Breast epithelium (tissue), 3 donors: Measurements from ENCODE around the gene USP32.
"Not testable (repeated sequence)": the region's sequence is repeated elsewhere in the genome, so short reads cannot be mapped to it uniquely, and the experiment has no call there.

Experiments
- CTCF ChIP-seq, 3 donors: fragments of 450-650 bp; IDR thresholded peaks; one replicate each; pipeline ENCODE4 v1.5.1; 2016 to 2017; ENCODE audit warnings: antibody characterized with exemption in 3 of 3, mild to moderate bottlenecking in 3 of 3, moderate library complexity in 3 of 3
- POLR2AphosphoS5 ChIP-seq, 3 donors: sonication (generic); formaldehyde crosslinking; IDR thresholded peaks; one replicate each; pipeline ENCODE4 v1.6.1; 2017; ENCODE audit warnings: antibody characterized with exemption in 3 of 3

- TF ChIP-seq CTCF, POLR2AphosphoS5 (IDR thresholded peaks at IDR 0.05): not testable (repeated sequence)
Observed at GRCh38 chr17:60208302-60208701, 183.6 kb downstream of the USP32 start.
